A549 (cell line): ENCODE results near the gene LPAR1. TPM values are rescaled to one million over a fixed set of nuclear protein-coding genes. Genes with fewer than 3 reads are reported as not detected.

Experiments used
- ATAC-seq, 2 experiments: fragments of 200-7000 bp in 1 of 2; fragments of >200 bp in 1 of 2; cut with Nextera tagmentation in 1 of 2; cut with Tn5 transposase in 1 of 2; 3 replicates each; pipeline versions ENCODE4 v1.8.0 to v1.9.1; 2018 to 2020; ENCODE audit warnings: mild to moderate bottlenecking in 1 of 2, moderate library complexity in 1 of 2
- CTCF ChIA-PET: fragments of 300-600 bp; sonication (Branson Sonifier 250); formaldehyde crosslinking; extraction: SDS; loops from one replicate; lab custom pipeline; 2021; ENCODE audit warnings: antibody characterized with exemption, inconsistent platforms; lab: Yijun Ruan, JAX
- POLR2A ChIA-PET: fragments of 350-600 bp; formaldehyde crosslinking; extraction: SDS; loops from one replicate; lab custom pipeline; 2021; ENCODE audit warnings: antibody characterized with exemption, inconsistent platforms; lab: Yijun Ruan, JAX
- DNase-seq, 2 experiments: peaks; one replicate each; pipeline versions ENCODE4 v3.0.0 to v3.0.0-alpha.2; 2011 to 2016; ENCODE audit warnings: low read depth in 1 of 2, low spot score in 1 of 2
- FAIRE-seq: peaks from 2 replicates; lab custom pipeline; 2011; peaks lifted over from hg19 to GRCh38; lab: Jason Lieb, UNC
- H3K27ac ChIP-seq, 2 experiments: fragments of >200 bp; sonication (Bioruptor Twin); formaldehyde crosslinking; 3 replicates each; pipeline ENCODE4 v1.5.1; 2016 to 2017
- H3K4me1 ChIP-seq: fragments of >200 bp; sonication (Bioruptor Twin); formaldehyde crosslinking; 3 replicates; pipeline ENCODE4 v1.6.1; 2016
- H3K4me2 ChIP-seq: fragments of >200 bp; sonication (Bioruptor Twin); formaldehyde crosslinking; 3 replicates; pipeline ENCODE4 v1.6.1; 2016
- H3K4me3 ChIP-seq: fragments of >200 bp; sonication (Bioruptor Twin); formaldehyde crosslinking; 3 replicates; pipeline ENCODE4 v1.5.1; 2016
- H3K9me3 ChIP-seq: fragments of >200 bp; sonication (Bioruptor Twin); formaldehyde crosslinking; 3 replicates; pipeline ENCODE4 v1.6.1; 2016
- BCL3 ChIP-seq: fragments of >200 bp; sonication (Bioruptor Twin); formaldehyde crosslinking; IDR thresholded peaks from 3 replicates; pipeline ENCODE4 v1.6.1; 2016
- BHLHE40 ChIP-seq: IDR thresholded peaks from 2 replicates; pipeline ENCODE4 v1.6.1; 2012; ENCODE audit warnings: low read depth, low read length, inconsistent platforms
- CEBPB ChIP-seq, 2 experiments: fragments of >200 bp in 1 of 2; sonication (Bioruptor Twin) in 1 of 2; formaldehyde crosslinking in 1 of 2; IDR thresholded peaks; 2 replicates each; pipeline ENCODE4 v1.6.1; 2012 to 2016
- CHD4 ChIP-seq: fragments of 200-600 bp; sonication (generic); IDR thresholded peaks from 2 replicates; pipeline ENCODE4 v1.6.1; 2016; ENCODE audit warnings: antibody characterized with exemption, mild to moderate bottlenecking, borderline replicate concordance
- CTCF ChIP-seq: fragments of >200 bp; sonication (Bioruptor Twin); formaldehyde crosslinking; IDR thresholded peaks from 3 replicates; pipeline ENCODE4 v1.5.1; 2016
- E2F6 ChIP-seq: IDR thresholded peaks from 2 replicates; pipeline ENCODE4 v1.6.1; 2012; ENCODE audit warnings: low read depth, borderline replicate concordance
- EHF ChIP-seq: fragments of 250-450 bp; sonication (Bioruptor Pico); IDR thresholded peaks from 2 replicates; pipeline ENCODE4 v1.5.0; 2020; ENCODE audit warnings: mild to moderate bottlenecking
- ELK1 ChIP-seq: fragments of 150-350 bp; IDR thresholded peaks from 2 replicates; pipeline ENCODE4 v1.6.1; 2014; ENCODE audit warnings: low read depth, mild to moderate bottlenecking, low read length
- FOXS1 ChIP-seq: fragments of 250-450 bp; sonication (Bioruptor Pico); IDR thresholded peaks from 2 replicates; pipeline ENCODE4 v1.5.0; 2020; ENCODE audit warnings: mild to moderate bottlenecking, moderate library complexity
- HDAC2 ChIP-seq: fragments of 200-600 bp; sonication (generic); IDR thresholded peaks from 2 replicates; pipeline ENCODE4 v1.6.1; 2016
- KDM1A ChIP-seq: fragments of 200-600 bp; sonication (generic); IDR thresholded peaks from 2 replicates; pipeline ENCODE4 v1.6.1; 2016; ENCODE audit warnings: low read depth, mild to moderate bottlenecking
- MAFK ChIP-seq: fragments of 450-650 bp; IDR thresholded peaks from 2 replicates; pipeline ENCODE4 v1.6.1; 2014; ENCODE audit not compliant: partially characterized antibody
- MAZ ChIP-seq: fragments of 150-350 bp; IDR thresholded peaks from 2 replicates; pipeline ENCODE4 v1.6.1; 2014; ENCODE audit warnings: antibody characterized with exemption, low read depth, low read length, borderline replicate concordance
- POLR2A ChIP-seq: IDR thresholded peaks from 2 replicates; pipeline ENCODE4 v1.6.1; 2012; ENCODE audit warnings: mild to moderate bottlenecking, low read length
- RCOR1 ChIP-seq: fragments of 150-350 bp; IDR thresholded peaks from 2 replicates; pipeline ENCODE4 v1.6.1; 2014; ENCODE audit warnings: antibody characterized with exemption, low read length, low read depth
- REST ChIP-seq: fragments of 200-600 bp; sonication (generic); IDR thresholded peaks from 2 replicates; pipeline ENCODE4 v1.6.1; 2016; ENCODE audit warnings: antibody characterized with exemption, mild to moderate bottlenecking, moderate library complexity
- WGBS: methylation state at CpG from one replicate; pipeline ENCODE4 v1.1.6; 2017; ENCODE audit errors: missing lambda C conversion rate; 5-methylcytosine and 5-hydroxymethylcytosine counted together
- polyA plus RNA-seq, 4 experiments: library from polyadenylated mRNA; depleted of rRNA in 3 of 4; stranded (reverse); fragments of >200 nt; fragmentation: RNase III in 1 of 4; extraction: RNeasy Plus Mini Kit Qiagen cat#74134 plus additional on column Dnase treatment in 1 of 4; gene quantifications; 2 replicates in 3 of 4; 3 replicates in 1 of 4; pipeline ENCODE4 v1.2.3, GENCODE V29; 2011 to 2017

Gene LPAR1
- polyA plus RNA-seq, 2 of the 4 experiments (the other 2 are of a cell fraction), result 15.8 to 33.7 TPM

- no peaks in the 10 kb centered on the region for H3K4me1 ChIP-seq
- ATAC-seq, result no peak
- H3K4me2 ChIP-seq, result no peak overlapping the region
- no peak for FAIRE-seq
- POLR2A ChIA-PET, result no interaction called here
- TF ChIP-seq MAFK (peak; percentile 64), HDAC2 (no peak), MAZ (no peak), BHLHE40 (no peak), E2F6 (no peak), CTCF (no peak)
- WGBS, result 80% methylated on average over 1 of the region's 1 CpG
- CTCF ChIA-PET, result interaction anchor here (1.2 kb wide), 1 partner anchor 10 kb away, joined by 3 read pairs; no protein-coding TSS in a partner anchor
- H3K27ac ChIP-seq, result no peak overlapping the region
- H3K4me3 ChIP-seq, result no peak overlapping the region
- no peaks in the 10 kb centered on the region for H3K9me3 ChIP-seq
- DNase-seq, result no peak
Observed at GRCh38 chr9:110871736-110872135, 166.5 kb downstream of the LPAR1 start.

GRCh38 chr9:110869931-110870330 lies 168.3 kb downstream of the LPAR1 start:
- 86% methylated on average over 1 of the region's 1 CpG for WGBS
- no peak for FAIRE-seq

More at GRCh38 chr9:110869931-110870330, 168.3 kb downstream of the LPAR1 start:
- no peaks in the 10 kb centered on the region for H3K9me3 ChIP-seq
- no peak for DNase-seq
- ChIA-PET CTCF (no interaction called here), POLR2A (no interaction called here)
- H3K4me2 ChIP-seq, result no peak overlapping the region
- no peak for ATAC-seq
- TF ChIP-seq RCOR1 (no peak), REST (no peak), POLR2A (no peak), CHD4 (no peak), EHF (no peak), FOXS1 (no peak), CEBPB (IDR thresholded peaks at IDR 0.05) (no peak), BCL3 (no peak), ELK1 (no peak), KDM1A (no peak)
- no peak overlapping the region for H3K27ac ChIP-seq
- H3K4me3 ChIP-seq, result no peak overlapping the region
- no peaks in the 10 kb centered on the region for H3K4me1 ChIP-seq
